HEK293 (cell line): ENCODE measurements around the gene PKN1.

Experiments
- CTCF ChIP-seq: fragments of 450-650 bp; formaldehyde crosslinking; IDR thresholded peaks from 2 replicates; pipeline ENCODE4 v1.5.1; 2016; ENCODE audit warnings: missing biosample characterization, missing genetic modification characterization
- MEIS1 ChIP-seq: sonication (generic); formaldehyde crosslinking; IDR thresholded peaks from 2 replicates; pipeline ENCODE4 v1.8.1; 2022; ENCODE audit warnings: missing genetic modification reagents, mild to moderate bottlenecking, borderline replicate concordance
- SALL2 ChIP-seq: fragments of 450-650 bp; formaldehyde crosslinking; IDR thresholded peaks from 2 replicates; pipeline ENCODE4 v1.5.0; 2017; ENCODE audit warnings: missing biosample characterization, mild to moderate bottlenecking, missing genetic modification characterization, borderline replicate concordance
- SETDB1 ChIP-seq: IDR thresholded peaks from one replicate; pipeline ENCODE4 v1.6.1; 2017; ENCODE audit warnings: mild to moderate bottlenecking, low read length, moderate library complexity, mixed read lengths; ENCODE audit not compliant: insufficient read length
- SP3 ChIP-seq: fragments of 450-650 bp; formaldehyde crosslinking; IDR thresholded peaks from 2 replicates; pipeline ENCODE4 v1.5.1; 2016; ENCODE audit warnings: missing biosample characterization, missing genetic modification characterization
- YY1 ChIP-seq: fragments of 450-650 bp; formaldehyde crosslinking; IDR thresholded peaks from 2 replicates; pipeline ENCODE4 v1.5.1; 2018; ENCODE audit warnings: missing biosample characterization, missing genetic modification characterization
- ZNF169 ChIP-seq: fragments of 450-650 bp; formaldehyde crosslinking; IDR thresholded peaks from 2 replicates; pipeline ENCODE4 v1.5.1; 2016; ENCODE audit warnings: missing biosample characterization, missing genetic modification characterization
- ZNF19 ChIP-seq: fragments of 450-650 bp; formaldehyde crosslinking; IDR thresholded peaks from 2 replicates; pipeline ENCODE4; 2016; ENCODE audit warnings: missing biosample characterization, missing genetic modification characterization, low read depth
- ZNF324 ChIP-seq: fragments of 450-650 bp; formaldehyde crosslinking; IDR thresholded peaks from 2 replicates; pipeline ENCODE4 v1.5.1; 2016; ENCODE audit warnings: missing biosample characterization, missing genetic modification characterization
- ZNF350 ChIP-seq: fragments of 450-650 bp; formaldehyde crosslinking; IDR thresholded peaks from 2 replicates; pipeline ENCODE4 v1.5.0; 2017; ENCODE audit warnings: missing biosample characterization, mild to moderate bottlenecking, missing genetic modification characterization
- ZNF362 ChIP-seq: fragments of 450-650 bp; formaldehyde crosslinking; IDR thresholded peaks from 2 replicates; pipeline ENCODE4 v1.5.1; 2016; ENCODE audit warnings: missing biosample characterization, missing genetic modification characterization
- ZNF398 ChIP-seq: fragments of 450-650 bp; formaldehyde crosslinking; IDR thresholded peaks from 2 replicates; pipeline ENCODE4 v1.5.1; 2017; ENCODE audit warnings: missing biosample characterization, missing genetic modification characterization
- ZNF791 ChIP-seq: fragments of 450-650 bp; formaldehyde crosslinking; IDR thresholded peaks from 2 replicates; pipeline ENCODE4 v1.5.1; 2016; ENCODE audit warnings: missing biosample characterization, missing genetic modification characterization

- TF ChIP-seq CTCF (tag by site-specific recombination) (no peak), ZNF19 (tag by site-specific recombination) (no peak), ZNF362 (tag by site-specific recombination) (no peak), SETDB1 (no peak), MEIS1 (CRISPR knock-in tag) (no peak), SP3 (tag by site-specific recombination) (no peak), ZNF350 (tag by site-specific recombination) (no peak), ZNF791 (no peak), ZNF398 (no peak), YY1 (tag by site-specific recombination) (no peak), SALL2 (tag by site-specific recombination) (no peak), ZNF324 (tag by site-specific recombination) (no peak), ZNF169 (tag by site-specific recombination) (no peak)
These were observed 4.2 kb upstream of the PKN1 start for GRCh38 chr19:14428882-14429416.
